ENCODE measurements around the gene PCYT2.

PCYT2 gene

DNA sequence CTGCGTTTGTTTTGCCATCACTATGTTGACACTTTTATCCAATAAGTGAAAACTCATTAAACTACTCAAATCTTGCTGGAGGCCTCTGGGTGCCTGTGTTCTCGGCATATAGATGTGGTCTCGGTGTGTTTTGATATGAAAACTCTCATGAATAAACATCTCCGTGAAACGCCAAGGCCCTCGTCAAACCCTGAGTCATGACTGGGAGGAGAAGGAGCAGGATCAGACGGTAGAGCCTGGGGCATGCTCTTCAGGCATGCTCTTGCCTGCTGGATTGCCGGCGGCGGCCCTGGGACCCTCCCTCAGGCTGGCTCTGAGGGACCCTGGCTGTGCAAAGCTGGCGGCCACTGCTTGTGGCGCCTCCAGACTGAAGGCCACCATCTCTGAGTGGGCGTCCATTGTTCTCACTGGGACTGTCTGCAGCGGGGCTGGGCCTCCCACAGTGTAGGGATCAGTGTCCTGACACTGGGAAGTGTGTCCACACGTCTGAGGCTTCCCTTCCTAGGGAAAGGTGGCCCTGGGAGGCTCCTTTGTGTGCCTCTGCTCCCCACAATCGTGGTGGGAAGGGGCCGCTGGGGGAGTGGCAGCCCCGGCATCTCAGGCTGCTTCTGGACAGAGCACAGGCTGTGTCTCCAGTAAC is 10.9 kb downstream of the PCYT2 start:
- DNase-seq (ENCODE audit: low read depth), result no peak
- no peak overlapping the region for H3K4me3 ChIP-seq (ENCODE audit: low read length)
- TF ChIP-seq, protein P1, sequence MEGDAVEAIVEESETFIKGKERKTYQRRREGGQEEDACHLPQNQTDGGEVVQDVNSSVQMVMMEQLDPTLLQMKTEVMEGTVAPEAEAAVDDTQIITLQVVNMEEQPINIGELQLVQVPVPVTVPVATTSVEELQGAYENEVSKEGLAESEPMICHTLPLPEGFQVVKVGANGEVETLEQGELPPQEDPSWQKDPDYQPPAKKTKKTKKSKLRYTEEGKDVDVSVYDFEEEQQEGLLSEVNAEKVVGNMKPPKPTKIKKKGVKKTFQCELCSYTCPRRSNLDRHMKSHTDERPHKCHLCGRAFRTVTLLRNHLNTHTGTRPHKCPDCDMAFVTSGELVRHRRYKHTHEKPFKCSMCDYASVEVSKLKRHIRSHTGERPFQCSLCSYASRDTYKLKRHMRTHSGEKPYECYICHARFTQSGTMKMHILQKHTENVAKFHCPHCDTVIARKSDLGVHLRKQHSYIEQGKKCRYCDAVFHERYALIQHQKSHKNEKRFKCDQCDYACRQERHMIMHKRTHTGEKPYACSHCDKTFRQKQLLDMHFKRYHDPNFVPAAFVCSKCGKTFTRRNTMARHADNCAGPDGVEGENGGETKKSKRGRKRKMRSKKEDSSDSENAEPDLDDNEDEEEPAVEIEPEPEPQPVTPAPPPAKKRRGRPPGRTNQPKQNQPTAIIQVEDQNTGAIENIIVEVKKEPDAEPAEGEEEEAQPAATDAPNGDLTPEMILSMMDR (conservative IDR thresholded peaks at IDR 0.05; ENCODE audit: low read length), result no peak

DNA sequence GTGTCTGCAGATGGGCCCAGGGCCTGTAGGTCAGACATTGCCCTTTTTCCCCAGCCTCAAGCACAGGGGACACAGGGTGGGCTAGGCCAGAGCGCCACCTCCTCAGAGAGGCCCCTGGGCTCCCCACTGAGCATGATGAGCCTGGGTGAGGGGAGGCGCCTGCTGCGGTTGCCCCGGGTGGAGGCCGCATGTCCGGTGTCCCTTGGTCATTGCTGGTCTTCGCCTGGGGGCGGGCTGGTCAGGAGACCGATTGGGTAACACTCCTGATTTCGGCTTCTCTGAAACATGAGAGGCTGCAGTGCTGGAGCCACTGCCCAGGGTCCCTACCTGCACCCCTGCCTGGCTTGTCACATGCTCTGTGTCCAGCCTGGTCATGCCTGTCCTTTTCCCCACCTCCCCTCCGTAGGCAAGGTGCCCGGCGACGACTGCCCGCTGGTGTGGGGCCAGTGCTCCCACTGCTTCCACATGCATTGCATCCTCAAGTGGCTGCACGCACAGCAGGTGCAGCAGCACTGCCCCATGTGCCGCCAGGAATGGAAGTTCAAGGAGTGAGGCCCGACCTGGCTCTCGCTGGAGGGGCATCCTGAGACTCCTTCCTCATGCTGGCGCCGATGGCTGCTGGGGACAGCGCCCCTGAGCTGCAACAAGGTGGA is 11.6 kb downstream of the PCYT2 start:
- no peak for DNase-seq (ENCODE audit: low read depth)
- TF ChIP-seq, protein P1 (conservative IDR thresholded peaks at IDR 0.05; ENCODE audit: low read length), result no peak
- no peak overlapping the region for H3K4me3 ChIP-seq (ENCODE audit: low read length)

DNA sequence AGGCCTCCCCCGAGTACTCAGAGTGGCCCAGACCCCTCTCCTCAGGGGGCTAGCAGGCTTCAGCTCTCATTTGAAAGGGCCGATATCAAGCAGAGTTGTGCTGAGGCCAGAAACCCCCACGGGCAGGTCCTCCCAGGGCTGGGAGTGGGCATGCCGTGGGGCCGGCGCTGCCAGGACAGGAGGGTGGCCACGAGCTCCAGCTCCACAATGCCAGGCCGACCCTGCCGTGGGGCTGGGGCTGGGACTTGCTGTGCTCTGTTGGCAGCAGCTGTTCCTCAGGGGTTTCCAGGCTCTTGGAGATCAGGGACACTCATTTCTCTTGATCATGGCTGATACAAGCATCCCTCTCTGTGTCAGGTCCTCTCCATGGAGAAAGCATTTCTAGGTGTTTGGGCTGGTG is 12.3 kb downstream of the PCYT2 start:
- TF ChIP-seq, protein P1 (conservative IDR thresholded peaks at IDR 0.05; ENCODE audit: low read length), result no peak
- no peak for DNase-seq (ENCODE audit: low read depth)
- no peak overlapping the region for H3K4me3 ChIP-seq (ENCODE audit: low read length)

DNA sequence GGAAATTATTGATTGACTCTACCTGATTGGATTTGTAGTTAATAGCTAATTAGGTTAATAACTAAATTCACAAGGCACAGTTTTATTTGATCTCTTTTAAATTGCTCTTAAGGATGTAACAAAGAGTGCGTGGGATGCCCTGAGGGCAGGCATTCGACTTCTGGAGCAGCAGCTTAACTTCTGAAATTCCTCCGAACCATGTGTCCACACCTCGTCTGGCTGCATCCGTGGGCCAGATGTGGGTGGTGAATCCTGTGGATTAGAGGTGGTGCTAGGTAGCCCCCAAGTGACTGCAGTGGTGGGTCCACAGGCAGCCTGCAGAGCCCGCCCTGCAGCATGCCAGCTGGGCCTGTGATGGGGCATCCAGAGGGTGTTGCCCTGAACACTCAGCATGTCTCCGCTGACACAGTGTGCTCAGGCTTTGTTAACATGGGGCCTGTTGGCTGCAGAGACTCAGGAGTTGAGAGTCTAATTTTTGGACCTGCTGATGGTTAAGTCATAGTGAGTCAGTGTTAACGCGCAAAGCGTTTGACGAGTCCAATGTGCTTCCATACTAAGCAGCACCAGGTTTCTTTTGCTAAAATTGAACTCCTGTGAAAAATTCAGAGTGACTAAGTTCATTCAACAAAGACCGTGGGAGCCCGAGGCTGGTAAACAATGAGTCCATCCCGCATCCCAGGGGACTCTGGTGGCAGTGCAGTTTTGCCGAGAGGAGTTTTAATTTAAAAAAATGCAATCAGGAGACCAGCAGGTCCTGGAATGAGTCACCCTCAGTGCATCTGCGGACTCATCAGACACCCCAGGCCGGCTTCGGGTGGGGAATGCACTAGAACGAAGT is 13.0 kb downstream of the PCYT2 start:
- no peak overlapping the region for H3K4me3 ChIP-seq (ENCODE audit: low read length)
- TF ChIP-seq, protein P1 (conservative IDR thresholded peaks at IDR 0.05; ENCODE audit: low read length), result no peak
- DNase-seq (ENCODE audit: low read depth), result peak; percentile 89

DNA sequence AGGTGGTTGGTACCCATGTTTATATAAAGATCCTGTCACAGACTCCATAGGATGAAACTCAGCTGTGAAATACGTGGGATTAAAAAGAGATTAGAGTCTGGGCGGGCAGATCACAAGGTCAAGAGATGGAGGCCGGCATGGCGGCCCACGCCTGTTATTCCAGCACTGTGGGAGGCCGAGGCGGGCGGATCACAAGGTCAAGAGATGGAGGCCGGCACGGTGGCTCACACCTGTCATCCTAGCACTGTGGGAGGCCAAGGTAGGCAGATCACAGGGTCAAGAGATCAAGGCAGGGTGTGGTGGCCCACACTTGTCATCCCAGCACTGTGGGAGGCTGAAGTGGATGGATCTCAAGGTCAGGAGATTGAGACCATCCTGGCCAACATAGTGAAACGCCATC is 15.8 kb downstream of the PCYT2 start:
- TF ChIP-seq, protein P1 (conservative IDR thresholded peaks at IDR 0.05; ENCODE audit: low read length), result no peak
- no peak for DNase-seq (ENCODE audit: low read depth)

DNA sequence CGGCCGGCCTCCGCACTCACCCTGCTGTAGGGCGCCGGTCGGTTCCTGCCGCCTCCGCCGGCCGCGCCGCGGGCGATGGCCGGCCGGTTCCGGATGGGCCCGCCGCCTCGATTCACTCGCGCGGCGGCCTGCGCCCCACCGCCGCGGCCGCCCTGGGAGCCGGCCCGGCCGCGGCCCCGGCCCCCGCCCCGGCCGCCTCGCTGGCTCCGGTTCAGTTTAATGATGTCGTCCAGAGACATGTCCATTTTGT is 20.0 kb downstream of the PCYT2 start:
- DNase-seq (ENCODE audit: low read depth), result no peak
- H3K4me3 ChIP-seq (ENCODE audit: low read length), result peak overlapping the region; percentile 75
- TF ChIP-seq, protein P1 (conservative IDR thresholded peaks at IDR 0.05; ENCODE audit: low read length), result no peak

More for the DNA sequence above, 15.8 kb downstream of the PCYT2 start:
- H3K4me3 ChIP-seq (ENCODE audit: low read length), result no peak overlapping the region
